NB4 (cell line): Measurements from ENCODE around the gene RIMS1.
"Not testable (repeated sequence)": the region's sequence is repeated elsewhere in the genome, so short reads cannot be mapped to it uniquely, and the experiment has no call there.

Source experiments
- MYC ChIP-seq: IDR thresholded peaks from 2 replicates; pipeline ENCODE4 v1.6.1; 2011; ENCODE audit warnings: low read depth, low read length
- POLR2A ChIP-seq: IDR thresholded peaks from 2 replicates; pipeline ENCODE4 v1.6.1; 2011; ENCODE audit warnings: mild to moderate bottlenecking; ENCODE audit not compliant: insufficient read length; ENCODE audit errors: extremely low read depth
- TF ChIP-seq, protein P1 (sequence below): IDR thresholded peaks from one replicate; pipeline ENCODE4 v1.5.1; 2012; ENCODE audit warnings: low read depth, low read length
- TF ChIP-seq, protein P2 (sequence below): IDR thresholded peaks from 2 replicates; pipeline ENCODE4 v1.6.1; 2011; ENCODE audit warnings: low read depth, low read length

- not testable (repeated sequence) for TF ChIP-seq POLR2A, MYC
- TF ChIP-seq, protein P1, sequence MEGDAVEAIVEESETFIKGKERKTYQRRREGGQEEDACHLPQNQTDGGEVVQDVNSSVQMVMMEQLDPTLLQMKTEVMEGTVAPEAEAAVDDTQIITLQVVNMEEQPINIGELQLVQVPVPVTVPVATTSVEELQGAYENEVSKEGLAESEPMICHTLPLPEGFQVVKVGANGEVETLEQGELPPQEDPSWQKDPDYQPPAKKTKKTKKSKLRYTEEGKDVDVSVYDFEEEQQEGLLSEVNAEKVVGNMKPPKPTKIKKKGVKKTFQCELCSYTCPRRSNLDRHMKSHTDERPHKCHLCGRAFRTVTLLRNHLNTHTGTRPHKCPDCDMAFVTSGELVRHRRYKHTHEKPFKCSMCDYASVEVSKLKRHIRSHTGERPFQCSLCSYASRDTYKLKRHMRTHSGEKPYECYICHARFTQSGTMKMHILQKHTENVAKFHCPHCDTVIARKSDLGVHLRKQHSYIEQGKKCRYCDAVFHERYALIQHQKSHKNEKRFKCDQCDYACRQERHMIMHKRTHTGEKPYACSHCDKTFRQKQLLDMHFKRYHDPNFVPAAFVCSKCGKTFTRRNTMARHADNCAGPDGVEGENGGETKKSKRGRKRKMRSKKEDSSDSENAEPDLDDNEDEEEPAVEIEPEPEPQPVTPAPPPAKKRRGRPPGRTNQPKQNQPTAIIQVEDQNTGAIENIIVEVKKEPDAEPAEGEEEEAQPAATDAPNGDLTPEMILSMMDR: not testable (repeated sequence)
- TF ChIP-seq, protein P2, sequence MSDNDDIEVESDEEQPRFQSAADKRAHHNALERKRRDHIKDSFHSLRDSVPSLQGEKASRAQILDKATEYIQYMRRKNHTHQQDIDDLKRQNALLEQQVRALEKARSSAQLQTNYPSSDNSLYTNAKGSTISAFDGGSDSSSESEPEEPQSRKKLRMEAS: not testable (repeated sequence)
Observed at GRCh38 chr6:72335203-72335602, 448.9 kb downstream of the RIMS1 start.
